HG03135 (cell line): Measurements from ENCODE around the gene PLCXD1.
A peak's percentile ranks its signal among the peaks of the same experiment; 100 is the strongest.
"Not testable (repeated sequence)": the region's sequence is repeated elsewhere in the genome, so short reads cannot be mapped to it uniquely, and the experiment has no call there.

Source experiments
- ATAC-seq: cut with Tn5 transposase; IDR thresholded peaks from one replicate; pipeline ENCODE4 v1.9.1; 2021; ENCODE audit warnings: mild to moderate bottlenecking, moderate library complexity; ENCODE audit not compliant: unreplicated experiment

Gene PLCXD1

GRCh38 chrX:262381-262909, 18.7 kb upstream of the PLCXD1 start:
- peak; percentile 87 for ATAC-seq

GRCh38 chrX:264006-264405, 17.2 kb upstream of the PLCXD1 start:
- ATAC-seq, result not testable (repeated sequence)

- ATAC-seq, result no peak
Measured at GRCh38 chrX:264634-265455, 16.3 kb upstream of the PLCXD1 start.

- ATAC-seq, result no peak
Measured at GRCh38 chrX:265502-265901, 15.7 kb upstream of the PLCXD1 start.

- no peak for ATAC-seq
Measured at GRCh38 chrX:267771-268261, 13.4 kb upstream of the PLCXD1 start.

GRCh38 chrX:270848-271367, 10.3 kb upstream of the PLCXD1 start:
- no peak for ATAC-seq

- ATAC-seq, result no peak
Measured at GRCh38 chrX:274904-275475, 6.2 kb upstream of the PLCXD1 start.

GRCh38 chrX:275476-275966, 5.7 kb upstream of the PLCXD1 start:
- peak; percentile 29 for ATAC-seq

- ATAC-seq, result peak; percentile 72
Measured at GRCh38 chrX:275967-276580, 5.1 kb upstream of the PLCXD1 start.

GRCh38 chrX:276581-277201, 4.5 kb upstream of the PLCXD1 start:
- peak; percentile 42 for ATAC-seq

GRCh38 chrX:279757-280604, 1.2 kb upstream of the PLCXD1 start:
- ATAC-seq, result not testable (repeated sequence)

- ATAC-seq, result not testable (repeated sequence)
Measured at GRCh38 chrX:280722-281121, 459 bp upstream of the PLCXD1 start.

GRCh38 chrX:282000-282681, 960 bp downstream of the PLCXD1 start:
- not testable (repeated sequence) for ATAC-seq

- ATAC-seq, result peak; percentile 99
Measured at GRCh38 chrX:283115-283845, 2.1 kb downstream of the PLCXD1 start.

GRCh38 chrX:285076-285677, 4.0 kb downstream of the PLCXD1 start:
- ATAC-seq, result no peak

GRCh38 chrX:287670-288069, 6.5 kb downstream of the PLCXD1 start:
- no peak for ATAC-seq

- ATAC-seq, result no peak
Measured at GRCh38 chrX:288561-288991, 7.4 kb downstream of the PLCXD1 start.
